Daoy (cell line): ENCODE data around the gene PRDM16. TPM values are rescaled to one million over a fixed set of nuclear protein-coding genes. Genes with fewer than 3 reads are reported as not detected.

Experiments
- DNase-seq: peaks from one replicate; pipeline ENCODE4 v3.0.0-alpha.2; 2015; ENCODE audit warnings: low read depth
- total RNA-seq: library from RNA; depleted of rRNA; stranded (reverse); fragments of >200 nt; shearing (Covaris generic); gene quantifications from 2 replicates; pipeline ENCODE4 v1.2.3, GENCODE V29; 2014

Gene PRDM16
- total RNA-seq, 1 experiment from 2014 or later, result 0.91 TPM

- DNase-seq, result peak; percentile 80
These were observed 341.3 kb downstream of the PRDM16 start for GRCh38 chr1:3410142-3410925.

- no peak for DNase-seq
These were observed 342.8 kb downstream of the PRDM16 start for GRCh38 chr1:3411806-3412205.

- DNase-seq, result no peak
These were observed 343.4 kb downstream of the PRDM16 start for GRCh38 chr1:3412376-3412775.

GRCh38 chr1:3413975-3414710 is 345.1 kb downstream of the PRDM16 start:
- no peak for DNase-seq

- DNase-seq, result no peak
These were observed 346.5 kb downstream of the PRDM16 start for GRCh38 chr1:3415260-3416090.

- no peak for DNase-seq
These were observed 348.2 kb downstream of the PRDM16 start for GRCh38 chr1:3417082-3417739.

GRCh38 chr1:3417934-3418333 is 348.9 kb downstream of the PRDM16 start:
- no peak for DNase-seq

- no peak for DNase-seq
These were observed 349.6 kb downstream of the PRDM16 start for GRCh38 chr1:3418600-3418999.

GRCh38 chr1:3419415-3420204 is 350.6 kb downstream of the PRDM16 start:
- DNase-seq, result peak; percentile 64

GRCh38 chr1:3420218-3420951 is 351.4 kb downstream of the PRDM16 start:
- DNase-seq, result peak; percentile 39

- no peak for DNase-seq
These were observed 353.6 kb downstream of the PRDM16 start for GRCh38 chr1:3422638-3423037.

GRCh38 chr1:3423245-3423829 is 354.3 kb downstream of the PRDM16 start:
- DNase-seq, result no peak

GRCh38 chr1:3423896-3424611 is 355.1 kb downstream of the PRDM16 start:
- no peak for DNase-seq

GRCh38 chr1:3425486-3426215 is 356.6 kb downstream of the PRDM16 start:
- DNase-seq, result no peak

GRCh38 chr1:3426956-3427535 is 358.0 kb downstream of the PRDM16 start:
- no peak for DNase-seq

GRCh38 chr1:3427711-3428704 is 359.0 kb downstream of the PRDM16 start:
- no peak for DNase-seq

- no peak for DNase-seq
These were observed 359.9 kb downstream of the PRDM16 start for GRCh38 chr1:3428899-3429298.
